HG03175 (cell line): ENCODE results near the gene TINAGL1.
A peak's percentile ranks its signal among the peaks of the same experiment; 100 is the strongest.

Experiments used
- ATAC-seq: cut with Tn5 transposase; IDR thresholded peaks from one replicate; pipeline ENCODE4 v1.9.1; 2021; ENCODE audit warnings: mild to moderate bottlenecking, moderate library complexity; ENCODE audit not compliant: unreplicated experiment

The TINAGL1 gene

DNA sequence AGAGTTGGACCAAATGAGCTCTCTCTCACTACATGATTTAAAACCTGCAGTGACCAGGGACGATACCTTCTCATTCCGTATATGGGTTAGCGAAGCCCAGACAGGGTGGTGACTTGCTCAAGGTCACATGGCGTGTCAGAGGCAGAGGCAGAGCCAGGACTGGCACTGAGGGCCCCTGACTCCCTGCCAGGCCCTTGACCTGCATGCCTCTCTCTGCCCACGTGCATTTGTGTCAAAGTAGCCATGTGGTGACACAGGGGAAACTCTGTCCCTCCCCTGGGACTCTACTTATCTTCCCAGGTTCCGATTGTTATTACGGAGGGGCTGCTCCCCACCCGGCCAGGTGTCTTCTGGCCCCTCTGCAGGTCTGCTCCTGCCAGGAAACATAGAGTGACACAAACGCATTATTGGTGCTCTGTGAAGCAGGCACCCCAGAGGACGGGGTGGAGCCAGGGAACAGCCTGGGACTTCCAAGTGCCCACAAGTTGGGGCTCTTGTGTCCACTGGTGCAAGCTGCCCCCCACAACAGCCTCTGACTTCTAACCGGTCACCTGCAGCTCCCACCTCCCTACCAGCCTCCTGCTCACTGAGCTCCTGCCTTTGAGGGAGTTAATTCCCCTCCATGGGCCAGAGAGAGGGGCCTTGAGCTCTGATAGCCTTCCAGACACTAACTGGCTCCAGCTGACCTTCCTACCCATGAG is 7.3 kb upstream of the TINAGL1 start:
- no peak for ATAC-seq

DNA sequence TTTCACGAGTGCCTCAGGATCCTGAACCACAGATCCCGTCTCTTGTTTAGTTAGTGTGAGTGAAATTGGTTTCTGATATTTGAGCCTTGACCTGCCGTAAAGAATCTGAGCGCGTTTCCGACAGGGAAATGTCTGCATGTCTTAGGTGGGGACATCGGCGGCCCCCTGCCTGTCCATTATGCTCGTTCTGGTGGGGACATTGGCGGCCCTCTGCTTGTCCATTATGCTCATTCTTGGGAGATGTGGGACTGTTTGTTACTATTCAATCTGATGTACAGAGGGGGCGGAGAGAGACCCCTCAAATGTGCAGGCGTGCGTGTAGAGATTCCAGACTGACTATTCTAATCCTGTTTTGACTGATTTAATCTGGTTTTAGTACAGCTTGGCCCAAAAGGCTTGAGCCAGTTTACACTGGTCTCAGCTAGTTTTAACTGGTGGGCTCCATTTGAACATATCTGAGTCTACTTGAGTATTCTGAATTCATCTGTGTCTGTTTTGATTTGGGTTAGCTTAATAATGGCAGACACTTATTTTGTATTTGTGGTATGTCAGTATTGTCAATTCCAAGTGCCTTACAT is 6.6 kb upstream of the TINAGL1 start:
- no peak for ATAC-seq

DNA sequence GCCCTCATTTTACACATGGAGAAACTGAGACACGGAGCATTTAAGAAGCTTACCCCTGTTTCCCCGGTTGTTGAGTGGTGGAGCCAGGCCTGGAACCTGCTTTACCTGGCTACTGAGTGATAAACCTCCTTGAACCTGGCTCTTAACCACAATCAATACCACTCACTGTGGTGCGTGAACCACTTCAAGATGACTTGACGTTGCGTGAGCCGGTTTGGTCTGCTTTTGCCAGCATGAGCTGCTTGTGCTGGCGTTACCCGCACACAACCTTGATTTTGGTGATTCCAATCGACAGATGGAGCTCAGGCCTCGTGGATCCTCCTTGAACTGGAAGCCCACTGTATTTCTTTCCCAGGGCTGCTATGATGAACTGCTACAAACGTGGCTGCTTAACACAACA is 6.1 kb upstream of the TINAGL1 start:
- no peak for ATAC-seq

DNA sequence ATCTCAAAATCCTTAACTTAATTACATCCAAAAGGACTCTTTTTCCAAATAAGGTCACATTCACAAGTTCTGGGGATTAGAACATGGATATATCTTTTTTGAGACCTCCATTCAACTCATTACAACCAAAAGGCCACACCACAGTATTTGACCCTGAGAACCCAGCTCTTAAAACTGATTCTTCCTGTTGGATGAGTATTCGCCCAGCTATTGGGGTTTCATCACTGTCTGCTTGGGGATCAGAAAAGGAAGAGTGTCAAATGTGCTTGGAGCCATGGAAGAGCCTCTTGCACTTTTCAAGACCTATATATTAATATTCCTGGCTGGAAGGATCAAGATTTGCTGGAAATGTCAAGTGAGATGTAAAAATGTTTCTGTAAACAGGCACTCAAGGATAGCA is 5.4 kb upstream of the TINAGL1 start:
- ATAC-seq: no peak

DNA sequence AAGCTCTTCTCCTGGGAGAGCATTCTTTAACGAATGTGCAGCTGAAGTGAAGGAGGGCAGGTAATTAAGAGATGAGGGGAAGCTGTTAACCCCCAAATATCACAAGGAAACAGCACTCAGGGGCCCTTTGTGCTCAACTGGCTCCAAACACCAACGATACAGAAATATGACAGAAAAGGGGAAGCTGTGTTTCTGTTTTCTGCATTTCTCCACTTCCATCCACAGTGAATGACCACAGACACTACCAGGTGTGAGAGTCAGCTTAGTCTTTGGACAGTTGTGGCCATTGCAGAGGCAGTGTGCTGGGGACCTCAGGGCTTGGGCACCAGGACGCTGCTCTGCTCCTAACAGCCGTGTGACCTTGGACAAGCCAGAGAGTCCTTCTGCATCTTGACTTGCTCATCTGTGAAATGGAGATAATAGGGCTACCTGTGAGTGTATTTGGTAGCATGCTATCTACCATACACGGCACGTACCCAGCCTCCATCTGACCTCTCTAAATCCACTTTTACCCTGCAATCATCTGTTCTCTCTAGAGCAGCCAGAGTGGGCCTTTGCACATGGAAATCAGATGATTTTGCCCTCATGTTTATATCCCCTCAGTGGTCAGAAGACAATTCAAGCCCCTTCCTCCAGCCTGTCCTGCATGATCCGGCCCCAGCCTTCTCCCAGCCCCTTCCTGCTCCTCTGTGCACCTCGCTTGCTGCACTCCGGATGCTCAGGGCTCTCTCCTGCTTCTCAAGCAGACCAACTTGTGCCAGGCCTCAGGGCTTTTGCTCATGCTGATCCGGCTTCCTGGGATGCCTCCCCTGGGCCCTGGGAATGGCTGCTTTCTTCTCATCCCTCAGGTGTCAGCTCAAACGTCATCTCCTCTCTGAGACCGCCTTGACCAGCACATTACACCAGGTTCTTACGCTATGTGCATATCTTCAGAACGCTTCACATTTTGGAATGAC is 4.7 kb upstream of the TINAGL1 start:
- peak; percentile 42 for ATAC-seq

DNA sequence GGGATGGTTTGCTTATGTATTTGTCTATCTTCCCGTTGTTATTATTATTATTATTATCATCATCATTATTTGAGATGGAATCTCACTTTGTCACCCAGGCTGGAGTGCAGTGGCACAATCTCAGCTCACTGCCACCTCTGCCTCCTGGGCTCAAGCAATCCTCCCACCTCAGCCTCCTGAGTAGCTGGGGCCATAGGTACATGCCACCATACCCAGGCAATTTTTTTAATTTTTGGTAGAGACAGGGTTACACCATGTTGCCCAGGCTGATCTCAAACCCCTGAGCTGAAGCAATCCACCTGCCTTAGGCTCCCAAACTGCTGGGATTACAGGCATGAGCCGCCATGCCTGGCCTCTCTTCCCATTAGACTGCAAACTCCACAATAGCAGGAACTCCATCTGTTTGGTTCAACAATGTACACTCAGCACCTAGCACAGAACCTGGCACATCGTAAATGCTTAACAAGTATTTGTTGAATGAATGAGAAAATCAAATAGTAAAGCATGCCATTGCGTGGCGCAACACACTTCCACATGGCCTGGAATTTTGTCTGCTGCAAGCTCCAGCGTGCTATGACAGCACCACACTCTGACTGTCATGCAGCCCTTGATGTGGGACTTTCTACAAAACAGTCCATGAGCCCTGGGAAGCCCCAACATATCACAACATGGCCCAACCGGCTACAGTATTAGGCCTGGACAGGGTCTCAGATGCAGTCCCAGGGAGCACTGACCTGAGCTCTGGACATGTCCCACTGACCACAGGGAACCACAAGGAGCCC is 3.8 kb upstream of the TINAGL1 start:
- no peak for ATAC-seq

DNA sequence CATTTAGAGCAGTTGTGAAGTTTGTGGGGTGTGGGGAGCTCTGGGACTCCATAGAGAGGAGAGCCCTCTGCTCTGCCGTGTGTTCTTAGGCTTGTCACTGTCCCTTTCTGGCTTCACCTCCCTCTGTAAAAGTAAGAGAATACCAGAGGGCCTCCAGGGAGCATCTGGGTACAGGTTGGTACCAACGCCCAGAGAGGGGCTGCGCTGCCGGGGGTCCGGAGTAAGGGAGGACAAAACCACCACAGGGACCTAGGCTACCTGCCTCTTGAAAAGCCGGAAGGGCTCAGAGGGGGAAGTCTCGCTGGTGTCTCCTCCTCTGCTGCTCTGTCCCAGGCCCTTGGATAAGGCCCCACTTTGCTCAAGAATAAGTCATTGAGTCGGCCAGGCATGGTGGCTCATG is 3.1 kb upstream of the TINAGL1 start:
- ATAC-seq: no peak

DNA sequence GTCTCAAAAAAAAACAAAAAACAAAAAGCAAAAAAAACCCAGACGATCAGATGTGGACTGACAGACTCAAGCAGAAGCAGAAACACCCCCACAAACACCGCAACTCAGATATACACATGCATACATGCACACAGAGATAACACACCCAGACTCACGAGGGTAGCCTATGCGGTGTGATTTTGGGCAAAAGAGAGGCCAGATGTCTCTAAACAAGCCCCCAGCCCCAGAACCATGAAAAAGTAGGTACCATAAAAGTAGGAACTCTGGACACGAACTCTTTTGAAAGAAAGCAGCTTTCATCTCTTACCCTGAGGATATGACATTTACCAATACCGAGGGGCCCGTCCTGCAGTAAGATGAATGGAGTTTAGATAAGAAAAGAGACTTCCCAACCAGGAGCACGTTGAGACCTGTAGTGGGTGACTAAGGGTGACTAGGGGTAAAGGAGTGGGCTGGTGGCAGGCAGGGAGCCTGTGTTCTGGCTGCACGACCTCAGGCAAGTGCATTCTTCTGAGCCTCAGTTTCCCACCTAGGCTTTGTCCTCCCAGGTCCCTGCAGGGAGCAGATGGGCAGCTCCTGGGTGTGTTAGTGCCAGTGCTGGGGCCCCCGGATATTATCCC is 1.5 kb upstream of the TINAGL1 start:
- ATAC-seq: no peak

DNA sequence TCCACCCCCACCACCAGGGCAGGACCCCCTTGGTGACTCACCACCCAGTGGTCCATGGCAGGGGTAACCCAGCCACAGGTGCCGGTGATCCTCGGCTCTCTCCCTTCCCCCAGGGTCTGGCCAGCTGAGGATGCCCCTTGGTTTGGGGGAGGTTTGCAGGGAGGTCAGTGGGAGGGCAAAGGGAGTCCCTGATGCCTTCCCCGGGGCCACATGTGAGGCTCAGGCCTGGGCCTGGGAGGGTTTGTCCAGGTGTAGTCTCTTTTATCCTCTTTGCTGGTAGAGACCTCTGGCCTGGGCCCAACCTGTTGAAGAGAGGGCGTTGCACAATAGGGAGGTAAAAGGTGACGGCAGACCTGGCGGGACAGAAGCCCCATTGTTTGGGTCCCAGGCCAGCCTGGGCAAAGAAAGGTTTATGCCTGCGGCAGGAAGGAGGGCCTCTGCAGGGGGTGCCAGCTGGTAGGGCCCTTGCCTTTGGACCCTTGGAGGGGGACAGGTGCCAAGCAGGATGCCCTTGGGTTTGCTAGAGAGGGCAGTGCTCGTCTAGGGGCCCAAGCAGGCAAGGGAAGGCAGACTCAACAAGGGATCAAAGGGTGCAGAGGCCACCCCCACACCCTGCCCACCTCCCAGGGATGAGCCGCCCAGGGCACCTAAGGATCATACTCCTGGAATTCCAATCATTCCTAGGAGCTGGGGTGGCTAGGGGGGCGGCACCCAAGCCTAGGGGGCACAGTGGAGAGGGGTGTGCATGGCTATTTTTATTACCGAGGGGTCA is 760 bp upstream of the TINAGL1 start:
- ATAC-seq: no peak

DNA sequence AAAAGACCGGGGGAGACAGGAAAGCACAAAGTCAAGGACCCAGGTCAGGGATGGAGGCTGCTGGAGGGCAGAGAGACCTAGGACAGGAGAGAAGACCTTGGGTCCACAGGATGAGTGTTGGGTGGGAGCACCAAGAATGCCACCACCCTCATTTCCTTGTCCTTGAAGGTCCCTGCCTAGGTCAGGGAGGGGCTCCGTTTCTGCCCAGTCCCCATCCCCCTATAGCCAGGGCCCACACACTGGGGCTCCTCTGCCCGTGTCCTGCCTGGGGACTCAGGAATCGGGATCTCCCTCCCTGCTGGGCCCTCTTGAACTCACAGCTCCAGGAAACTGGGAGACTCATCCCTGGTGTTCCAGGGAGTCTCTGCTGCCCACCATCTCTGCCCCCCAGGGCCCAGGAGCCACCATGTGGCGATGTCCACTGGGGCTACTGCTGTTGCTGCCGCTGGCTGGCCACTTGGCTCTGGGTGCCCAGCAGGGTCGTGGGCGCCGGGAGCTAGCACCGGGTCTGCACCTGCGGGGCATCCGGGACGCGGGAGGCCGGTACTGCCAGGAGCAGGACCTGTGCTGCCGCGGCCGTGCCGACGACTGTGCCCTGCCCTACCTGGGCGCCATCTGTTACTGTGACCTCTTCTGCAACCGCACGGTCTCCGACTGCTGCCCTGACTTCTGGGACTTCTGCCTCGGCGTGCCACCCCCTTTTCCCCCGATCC is 584 bp downstream of the TINAGL1 start:
- ATAC-seq: no peak

DNA sequence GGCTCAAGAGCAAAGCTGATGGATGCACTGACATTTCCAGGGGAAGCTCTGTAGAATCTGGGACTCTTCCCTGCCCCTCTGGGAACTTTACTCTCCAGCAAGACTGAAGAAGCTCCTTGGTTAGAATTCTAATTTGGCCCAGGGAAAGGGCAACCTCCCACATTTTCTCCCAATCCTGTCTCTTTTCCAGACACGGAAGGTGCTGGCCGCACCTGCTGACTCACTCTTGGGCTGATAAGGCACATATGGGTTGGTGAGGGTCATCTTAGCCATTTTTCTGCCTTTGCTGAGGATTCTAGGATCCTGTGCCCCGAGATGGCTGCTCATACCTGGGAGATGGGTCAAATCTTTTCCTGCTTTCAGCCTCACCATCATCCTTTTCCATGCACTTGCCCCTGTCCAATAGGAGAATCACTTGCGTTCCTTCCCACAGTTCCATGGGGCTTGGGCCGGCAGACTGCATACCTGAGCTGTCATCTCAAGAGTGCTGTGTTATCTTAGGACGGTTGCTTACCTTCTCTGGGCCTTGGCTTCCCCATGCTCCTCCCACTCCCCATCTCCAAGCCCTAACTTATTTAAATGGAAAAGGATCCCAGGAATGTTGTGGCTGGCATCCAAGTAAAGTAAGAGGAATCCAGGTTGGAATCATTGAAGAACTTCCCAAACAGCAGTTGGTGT is 1.3 kb downstream of the TINAGL1 start:
- no peak for ATAC-seq

DNA sequence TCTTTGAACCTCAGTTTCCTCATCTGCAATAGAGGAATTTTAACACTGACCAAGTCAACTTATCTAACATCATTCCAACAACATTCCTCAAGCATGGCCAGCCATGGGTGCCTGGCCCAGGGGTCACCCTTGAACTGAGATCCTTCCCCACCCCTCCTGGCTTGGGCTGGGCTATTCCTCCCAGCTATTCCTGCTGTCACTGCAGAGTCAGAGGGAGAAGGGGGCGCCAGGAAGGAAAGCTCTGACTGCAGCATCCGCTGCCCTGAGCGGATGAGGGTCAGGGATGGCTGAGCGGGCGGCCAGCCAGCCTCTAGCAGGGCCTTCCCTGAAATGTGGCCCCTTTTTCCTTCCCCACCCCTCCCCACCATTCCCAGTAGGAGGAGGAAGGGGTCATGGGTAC is 3.1 kb downstream of the TINAGL1 start:
- no peak for ATAC-seq

DNA sequence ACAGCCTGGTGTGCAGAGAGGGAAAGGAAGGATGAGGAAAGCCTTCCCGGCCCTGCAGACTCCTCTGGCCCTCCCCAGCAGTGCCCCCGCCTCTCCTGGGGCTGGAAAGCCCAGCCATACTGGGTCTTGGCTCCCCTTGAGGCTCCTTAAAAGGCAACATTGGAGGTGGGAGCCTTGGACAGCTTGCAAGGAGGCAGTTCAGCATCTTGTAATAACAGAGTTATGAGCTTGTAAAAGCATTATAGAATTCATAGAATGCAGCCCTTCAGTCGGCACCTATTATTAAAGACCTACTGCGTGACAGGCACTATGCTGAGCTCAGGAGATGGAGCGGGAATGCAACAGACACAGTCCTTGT is 4.2 kb downstream of the TINAGL1 start:
- ATAC-seq: no peak

DNA sequence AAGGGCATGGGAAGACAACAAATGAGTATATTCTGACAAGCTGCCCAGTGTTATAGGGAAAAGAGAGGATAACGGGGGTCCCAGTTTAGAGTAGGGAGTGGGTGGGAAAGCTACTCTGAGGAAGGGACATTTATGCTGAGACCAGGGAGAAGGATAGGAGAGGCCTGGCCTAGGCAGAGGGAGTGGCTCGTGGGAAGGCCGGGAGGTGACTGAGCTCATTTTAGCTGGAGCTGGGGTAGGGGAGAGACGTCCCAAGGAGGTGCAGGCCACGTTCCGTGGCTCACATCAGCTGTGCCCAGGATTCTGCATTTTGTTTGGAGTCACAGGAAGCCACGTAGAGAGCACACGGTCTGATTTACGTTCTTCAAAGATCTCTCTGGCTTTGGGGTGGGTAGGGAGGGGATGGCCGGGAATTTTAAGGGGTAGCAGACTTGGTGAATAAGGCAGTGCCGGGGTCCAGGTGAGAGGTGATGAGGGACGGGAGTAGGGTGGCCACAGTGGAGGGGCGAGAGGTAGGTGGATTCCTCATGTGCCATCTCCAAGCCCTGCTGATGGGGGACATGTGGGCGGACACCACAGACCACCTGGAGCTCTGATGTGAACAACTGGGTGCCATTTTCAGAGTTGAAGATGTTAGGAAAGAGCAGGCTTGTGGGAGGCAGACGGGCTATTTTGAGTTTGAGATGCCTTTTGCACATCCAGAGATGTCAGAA is 4.7 kb downstream of the TINAGL1 start:
- ATAC-seq: no peak

DNA sequence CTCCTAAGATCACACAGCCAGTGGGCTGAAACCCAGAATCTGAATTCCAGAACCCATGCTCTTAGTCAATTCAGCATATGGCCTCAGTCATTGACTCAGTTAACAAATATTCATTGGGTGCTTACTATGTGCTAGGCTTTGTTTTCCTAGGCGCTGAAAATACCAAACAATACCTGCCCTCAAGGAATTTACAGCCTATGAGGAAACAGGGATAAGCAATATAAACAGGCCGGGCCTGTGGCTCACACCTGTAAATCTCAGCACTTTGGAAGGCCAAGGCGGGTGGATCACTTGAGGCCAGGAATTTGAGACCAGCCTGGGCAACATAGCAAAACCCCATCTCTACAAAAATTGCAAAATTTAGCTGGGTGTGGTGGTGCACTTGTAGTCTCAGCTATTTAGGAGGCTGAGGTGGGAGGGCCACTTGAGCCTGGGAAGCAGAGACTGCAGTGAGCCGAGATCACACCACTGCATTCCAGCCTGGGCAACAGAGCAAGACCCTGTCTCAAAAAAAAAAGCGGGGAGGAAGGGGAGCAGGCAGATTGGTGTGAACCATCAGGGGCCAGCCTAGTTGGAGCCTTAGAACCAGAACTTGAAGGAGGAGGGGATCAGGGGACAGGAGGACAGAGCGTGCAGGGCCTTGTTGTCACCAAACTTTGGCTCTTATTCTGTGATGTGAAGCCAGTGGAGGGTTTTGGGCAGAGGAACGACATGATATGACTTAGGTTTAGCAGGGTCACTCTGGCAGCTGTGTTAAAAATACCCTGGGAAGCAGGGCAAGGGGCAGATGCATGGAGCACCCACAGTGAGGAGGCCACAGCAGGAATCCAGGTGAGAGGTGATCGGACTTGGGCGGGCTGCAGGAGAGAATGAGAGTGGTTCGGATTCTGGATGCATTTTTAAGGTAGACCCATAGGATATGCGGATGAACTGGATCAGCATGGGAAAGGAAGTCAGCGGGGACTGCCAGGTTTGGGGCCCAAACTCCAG is 5.8 kb downstream of the TINAGL1 start:
- ATAC-seq: no peak

DNA sequence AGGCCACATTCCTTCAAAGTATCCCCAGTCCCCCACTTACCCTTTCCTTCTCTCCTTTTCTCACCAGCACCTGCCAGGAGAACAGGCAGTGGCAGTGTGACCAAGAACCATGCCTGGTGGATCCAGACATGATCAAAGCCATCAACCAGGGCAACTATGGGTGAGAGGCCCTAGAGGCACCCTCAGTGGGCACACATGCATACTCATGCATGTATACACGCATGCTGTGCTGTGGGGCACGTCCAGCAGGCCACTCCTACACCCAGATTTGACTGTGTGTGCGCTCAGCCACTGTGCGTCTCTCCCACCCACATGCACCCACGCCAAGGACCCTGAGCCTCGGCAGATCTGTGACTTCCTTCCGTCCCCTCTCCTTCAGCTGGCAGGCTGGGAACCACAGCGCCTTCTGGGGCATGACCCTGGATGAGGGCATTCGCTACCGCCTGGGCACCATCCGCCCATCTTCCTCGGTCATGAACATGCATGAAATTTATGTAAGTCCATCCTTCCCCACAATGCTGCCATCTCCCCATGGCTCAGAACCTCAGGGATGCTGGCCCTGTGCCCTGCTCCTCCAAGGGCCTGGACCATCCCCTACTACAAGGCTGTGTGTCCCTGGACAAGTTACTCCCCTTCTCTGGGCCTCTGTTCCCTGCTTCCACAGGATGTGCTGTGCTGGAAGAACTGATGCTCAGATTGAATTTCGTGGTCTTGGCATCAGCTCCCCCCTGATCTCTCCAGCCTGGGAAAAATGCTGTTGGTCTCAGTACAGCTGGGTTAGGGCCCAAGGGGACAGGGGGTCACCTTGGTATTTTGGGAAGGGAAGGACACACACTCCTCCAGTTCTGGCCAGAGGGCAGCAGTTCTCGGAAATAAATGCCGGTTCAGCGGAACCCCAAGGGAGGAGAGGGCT is 7.0 kb downstream of the TINAGL1 start:
- no peak for ATAC-seq
